Esophagus (tissue), 2 donors: ENCODE measurements around the gene PDE1C. TPM values are rescaled to one million over a fixed set of nuclear protein-coding genes. Genes with fewer than 3 reads are reported as not detected.

Experiments
- H3K27ac ChIP-seq, 2 donors: one replicate each; pipeline ENCODE4 v1.5.1; 2013; ENCODE audit warnings: low read depth in 2 of 2, mild to moderate bottlenecking in 2 of 2, inconsistent platforms in 1 of 2, low read length in 1 of 2, moderate library complexity in 1 of 2
- H3K27me3 ChIP-seq, 2 donors: one replicate each; pipeline ENCODE4 v1.6.1; 2013; ENCODE audit warnings: low read length in 2 of 2, control low read depth in 1 of 2, mild to moderate bottlenecking in 1 of 2; ENCODE audit not compliant: insufficient read depth in 2 of 2, control insufficient read depth in 1 of 2
- H3K36me3 ChIP-seq, 2 donors: one replicate each; pipeline ENCODE4 v1.6.1; 2013; ENCODE audit warnings: low read length in 1 of 2; ENCODE audit not compliant: control insufficient read depth in 2 of 2, insufficient read depth in 2 of 2
- H3K4me1 ChIP-seq, 2 donors: one replicate each; pipeline ENCODE4 v1.6.1; 2013; ENCODE audit warnings: low read length in 1 of 2; ENCODE audit not compliant: control insufficient read depth in 2 of 2, insufficient read depth in 2 of 2
- H3K4me3 ChIP-seq, 2 donors: one replicate each; pipeline ENCODE4 v1.5.1; 2013; ENCODE audit warnings: low read length in 2 of 2, mild to moderate bottlenecking in 2 of 2, low read depth in 1 of 2, moderate library complexity in 1 of 2
- H3K9me3 ChIP-seq, 2 donors: one replicate each; pipeline ENCODE4 v1.6.1; 2013; ENCODE audit warnings: mild to moderate bottlenecking in 2 of 2, low read depth in 1 of 2, low read length in 1 of 2, moderate library complexity in 1 of 2; ENCODE audit not compliant: control insufficient read depth in 2 of 2, insufficient read depth in 1 of 2
- WGBS, 2 donors: extraction: QIAGEN DNeasy Blood & Tissue Kit; methylation state at CpG; one replicate each; pipeline ENCODE4 v1.1.7; 2013; 5-methylcytosine and 5-hydroxymethylcytosine counted together
- polyA plus RNA-seq, 2 donors: library from polyadenylated mRNA; stranded (reverse); fragments of 200-250 nt; gene quantifications; one replicate each; pipeline ENCODE4 v1.2.3, GENCODE V29; 2013
- donor health status: healthy with polysubstance abuse.
- donor health status: Bipolar disorder and iron deficiency.

Gene PDE1C
- polyA plus RNA-seq, 2 donors = 1.9 to 2.2 TPM

- no peak overlapping the region for H3K27ac ChIP-seq
- no peaks in the 10 kb centered on the region for H3K4me1 ChIP-seq
- H3K9me3 ChIP-seq = no peaks in the 10 kb centered on the region
- H3K4me3 ChIP-seq = no peak overlapping the region
- H3K36me3 ChIP-seq = no peaks in the 10 kb centered on the region
- H3K27me3 ChIP-seq = no peaks in the 10 kb centered on the region
- 75 to 93% methylated on average over 2 of the region's 2 CpGs for WGBS, 2 donors
These were observed 278.3 kb downstream of the PDE1C start for GRCh38 chr7:31791881-31792280.

GRCh38 chr7:31788883-31789680 is 281.1 kb downstream of the PDE1C start:
- Histone ChIP-seq H3K4me1 (no peaks in the 10 kb centered on the region), H3K4me3 (no peak overlapping the region), H3K36me3 (no peaks in the 10 kb centered on the region), H3K9me3 (no peaks in the 10 kb centered on the region), H3K27me3 (no peaks in the 10 kb centered on the region), H3K27ac (no peak overlapping the region)
- WGBS, 2 donors = 73 to 75% methylated on average over 3 of the region's 3 CpGs

- Histone ChIP-seq H3K36me3 (no peaks in the 10 kb centered on the region), H3K4me1 (no peaks in the 10 kb centered on the region), H3K4me3 (no peak overlapping the region), H3K27me3 (no peaks in the 10 kb centered on the region), H3K9me3 (no peaks in the 10 kb centered on the region), H3K27ac (no peak overlapping the region)
- 69 to 92% methylated on average over 1 of the region's 1 CpG for WGBS, 2 donors
These were observed 281.8 kb downstream of the PDE1C start for GRCh38 chr7:31788445-31788844.

- Histone ChIP-seq H3K9me3 (no peaks in the 10 kb centered on the region), H3K36me3 (no peaks in the 10 kb centered on the region), H3K27ac (no peak overlapping the region), H3K4me1 (no peaks in the 10 kb centered on the region), H3K27me3 (no peaks in the 10 kb centered on the region), H3K4me3 (no peak overlapping the region)
- WGBS, 2 donors = 77 to 83% methylated on average over 3 of the region's 3 CpGs
These were observed 283.9 kb downstream of the PDE1C start for GRCh38 chr7:31786326-31786725.

GRCh38 chr7:31785101-31785500 is 285.1 kb downstream of the PDE1C start:
- Histone ChIP-seq H3K27ac (no peak overlapping the region), H3K4me1 (no peaks in the 10 kb centered on the region), H3K9me3 (no peaks in the 10 kb centered on the region), H3K27me3 (no peaks in the 10 kb centered on the region), H3K4me3 (no peak overlapping the region), H3K36me3 (no peaks in the 10 kb centered on the region)
- WGBS, 2 donors = 48 to 52% methylated on average over 2 of the region's 2 CpGs

- H3K4me3 ChIP-seq = no peak overlapping the region
- no peaks in the 10 kb centered on the region for H3K27me3 ChIP-seq
- no peaks in the 10 kb centered on the region for H3K36me3 ChIP-seq
- no peaks in the 10 kb centered on the region for H3K9me3 ChIP-seq
- no peaks in the 10 kb centered on the region for H3K4me1 ChIP-seq
- no peak overlapping the region for H3K27ac ChIP-seq
- 61 to 67% methylated on average over 2 of the region's 2 CpGs for WGBS, 2 donors
These were observed 287.0 kb downstream of the PDE1C start for GRCh38 chr7:31783221-31783620.

GRCh38 chr7:31782411-31782991 is 287.7 kb downstream of the PDE1C start:
- Histone ChIP-seq H3K27me3 (no peaks in the 10 kb centered on the region), H3K4me1 (no peaks in the 10 kb centered on the region), H3K36me3 (no peaks in the 10 kb centered on the region), H3K27ac (no peak overlapping the region), H3K4me3 (no peak overlapping the region), H3K9me3 (no peaks in the 10 kb centered on the region)
- 46 to 54% methylated on average over 7 of the region's 7 CpGs for WGBS, 2 donors

GRCh38 chr7:31778296-31778695 is 291.9 kb downstream of the PDE1C start:
- Histone ChIP-seq H3K36me3 (no peaks in the 10 kb centered on the region), H3K4me3 (no peak overlapping the region), H3K4me1 (no peaks in the 10 kb centered on the region), H3K27me3 (no peaks in the 10 kb centered on the region), H3K27ac (no peak overlapping the region), H3K9me3 (no peaks in the 10 kb centered on the region)
- 81 to 84% methylated on average over 3 of the region's 3 CpGs for WGBS, 2 donors

GRCh38 chr7:31776616-31777015 is 293.6 kb downstream of the PDE1C start:
- Histone ChIP-seq H3K4me1 (no peaks in the 10 kb centered on the region), H3K9me3 (no peaks in the 10 kb centered on the region)
- 73 to 84% methylated on average over 3 of the region's 3 CpGs for WGBS, 2 donors

GRCh38 chr7:31775556-31775955 is 294.7 kb downstream of the PDE1C start:
- no peaks in the 10 kb centered on the region for H3K27me3 ChIP-seq
- H3K27ac ChIP-seq = no peak overlapping the region
- 62% methylated on average over 8 of the region's 8 CpGs for WGBS, 2 donors
- no peaks in the 10 kb centered on the region for H3K9me3 ChIP-seq
- no peak overlapping the region for H3K4me3 ChIP-seq
- H3K4me1 ChIP-seq = no peaks in the 10 kb centered on the region
- H3K36me3 ChIP-seq = no peaks in the 10 kb centered on the region

More at GRCh38 chr7:31776616-31777015, 293.6 kb downstream of the PDE1C start:
- Histone ChIP-seq H3K36me3 (no peaks in the 10 kb centered on the region), H3K27me3 (no peaks in the 10 kb centered on the region), H3K27ac (no peak overlapping the region), H3K4me3 (no peak overlapping the region)
